Spleen (tissue), 7 donors: ENCODE measurements around the gene LPCAT1.

Experiments
- CTCF ChIP-seq, 11 experiments: fragments of 200-600 bp in 7 of 11; fragments of 450-650 bp in 4 of 11; sonication (generic) in 4 of 11; IDR thresholded peaks in 8 of 11; conservative IDR thresholded peaks in 3 of 11; 1 replicate in 7 of 11; 2 replicates in 4 of 11; pipeline versions ENCODE4 v1.4.0 to v1.8.0; 2016 to 2021; ENCODE audit warnings: antibody characterized with exemption in 11 of 11, inconsistent platforms in 4 of 11, mild to moderate bottlenecking in 1 of 11
- POLR2A ChIP-seq, 3 donors: fragments of 450-650 bp; IDR thresholded peaks; one replicate each; pipeline ENCODE4 v1.5.1; 2017; ENCODE audit warnings: antibody characterized with exemption in 3 of 3, mild to moderate bottlenecking in 1 of 3
- donor health status: DM: no; HTN: no; CAD: no; lungs with moderate emphysema.
- donor health status: DM: no; HTN: no; CAD: no.
- donor health status: DM: no; HTN: no; CAD: no.

GRCh38 chr5:1510151-1510561 is 13.6 kb downstream of the LPCAT1 start:
- TF ChIP-seq CTCF (IDR thresholded peaks at IDR 0.05 in 8 of 11, conservative IDR thresholded peaks at IDR 0.05 in 3 of 11) (no peak), POLR2A (IDR thresholded peaks at IDR 0.05) (no peak)
